ENCODE measurements around the gene CCDC7. TPM values are rescaled to one million over a fixed set of nuclear protein-coding genes. Genes with fewer than 3 reads are reported as not detected.
"Not testable (repeated sequence)": the region's sequence is repeated elsewhere in the genome, so short reads cannot be mapped to it uniquely, and the experiment has no call there.

The CCDC7 gene
- total RNA-seq, 2 experiments from 2014 or later = 12.0 to 19.3 TPM

DNA sequence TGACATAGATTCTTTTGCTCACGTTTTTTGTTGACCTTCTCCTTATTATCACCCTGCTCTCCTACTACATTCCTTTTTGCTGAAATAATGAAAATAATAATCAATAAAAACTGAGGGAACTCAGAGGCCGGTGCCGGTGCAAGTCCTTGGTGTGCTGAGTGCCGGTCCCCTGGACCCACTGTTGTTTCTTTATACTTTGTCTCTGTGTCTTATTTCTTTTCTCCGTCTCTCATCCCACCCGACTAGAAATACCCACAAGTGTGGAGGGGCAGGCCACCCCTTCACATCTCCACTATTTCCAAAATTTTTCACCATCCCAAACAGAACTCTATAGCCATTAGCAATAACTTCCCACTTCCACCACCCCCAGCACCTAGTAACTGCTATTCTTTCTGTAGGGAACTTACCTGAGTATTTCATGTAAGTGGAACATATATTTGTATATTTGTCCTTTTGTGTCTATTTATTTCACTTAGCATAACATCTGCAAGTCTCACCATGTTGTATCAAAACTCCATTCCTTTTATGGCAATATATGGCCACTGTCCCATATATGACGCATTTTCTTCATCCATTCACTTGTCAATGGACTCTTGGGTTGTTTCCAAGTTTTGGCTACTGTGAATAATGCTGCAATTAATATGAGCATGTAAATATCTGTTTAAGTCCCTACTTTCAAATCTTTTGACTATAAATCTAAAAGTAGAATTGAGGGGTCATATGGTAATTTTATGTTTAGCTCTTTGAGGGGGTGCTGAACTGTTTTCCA lies 449.4 kb downstream of the CCDC7 start:
- H3K9me3 Mint-ChIP-seq (ENCODE audit: low read depth); CTCF ChIA-PET; ATAC-seq; H3K4me3 Mint-ChIP-seq; H3K27ac Mint-ChIP-seq; DNase-seq; H3K4me1 Mint-ChIP-seq; H3K27me3 Mint-ChIP-seq: not testable (repeated sequence)
- peaks cover 26% of the 10 kb centered on the region for H3K36me3 Mint-ChIP-seq

DNA sequence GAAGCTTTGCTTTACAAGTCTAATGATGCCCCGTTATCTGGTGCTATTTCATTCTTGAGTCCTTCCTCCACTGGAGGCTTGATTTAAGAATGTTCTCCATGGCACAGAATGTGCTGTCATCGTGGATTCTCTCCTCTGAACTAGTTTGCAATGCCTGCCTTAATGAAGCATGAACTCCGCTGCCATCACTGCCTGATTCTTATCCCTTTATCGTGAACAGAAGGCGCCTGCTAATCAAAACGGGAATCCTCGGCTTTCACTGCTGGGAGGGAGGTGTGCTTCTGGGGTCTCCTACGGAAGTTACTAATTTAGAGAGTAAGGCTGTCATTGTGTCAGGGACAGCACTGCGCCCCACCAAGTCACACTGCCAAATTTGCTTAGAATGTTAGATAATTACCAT lies 455.9 kb downstream of the CCDC7 start:
- Mint-ChIP-seq H3K27me3 (no peaks in the 10 kb centered on the region), H3K4me3 (no peak overlapping the region), H3K4me1 (no peaks in the 10 kb centered on the region), H3K36me3 (peaks cover 33% of the 10 kb centered on the region), H3K27ac (no peak overlapping the region), H3K9me3 (ENCODE audit: low read depth) (no peaks in the 10 kb centered on the region)
- CTCF ChIA-PET = no interaction called here
- ATAC-seq = no peak
- DNase-seq = no peak

DNA sequence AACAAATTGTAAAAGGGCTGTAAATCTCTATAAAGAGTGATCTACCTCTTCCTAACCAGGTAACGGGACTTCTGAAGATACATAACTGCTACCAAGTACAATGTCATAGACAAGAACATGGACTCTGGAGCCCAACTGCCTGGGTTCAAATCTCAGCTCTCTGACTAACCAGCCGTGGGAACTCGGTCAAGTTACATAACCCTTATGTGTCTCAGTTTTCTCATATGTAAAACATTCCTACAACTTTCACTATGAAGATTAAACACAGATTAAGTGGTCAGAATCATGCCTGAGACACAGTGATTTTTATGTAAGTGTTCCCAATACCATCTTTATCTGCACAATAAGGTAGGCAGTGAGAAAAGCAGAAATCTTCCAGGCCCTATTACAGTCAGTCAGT lies 459.5 kb downstream of the CCDC7 start:
- Mint-ChIP-seq H3K9me3 (ENCODE audit: low read depth) (no peaks in the 10 kb centered on the region), H3K4me1 (no peaks in the 10 kb centered on the region)
- CTCF ChIA-PET = no interaction called here

DNA sequence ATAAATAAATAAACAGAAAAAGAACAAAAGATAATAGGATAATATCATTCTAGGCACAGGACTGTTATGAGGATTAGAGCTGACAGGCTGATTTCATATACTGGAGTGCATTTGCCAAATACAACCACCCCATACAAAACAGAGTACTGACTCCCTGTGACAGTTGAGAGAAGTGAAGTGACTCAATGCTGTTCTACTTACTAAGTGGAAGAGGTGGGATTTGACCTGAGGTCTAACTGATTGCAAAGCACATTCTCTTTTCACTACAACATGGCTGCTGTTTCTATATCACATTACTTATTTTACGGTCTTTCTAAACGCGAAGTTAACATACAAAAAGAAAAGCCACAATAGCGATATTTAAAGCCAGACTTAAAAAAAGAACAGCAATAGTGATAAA lies 460.7 kb downstream of the CCDC7 start:
- H3K27ac Mint-ChIP-seq = peak overlapping the region; percentile 72
- H3K9me3 Mint-ChIP-seq (ENCODE audit: low read depth) = no peaks in the 10 kb centered on the region
- H3K27me3 Mint-ChIP-seq = no peaks in the 10 kb centered on the region
- DNase-seq = no peak
- peak overlapping the region; percentile 67 for H3K4me3 Mint-ChIP-seq
- H3K36me3 Mint-ChIP-seq = peaks cover 23% of the 10 kb centered on the region
- ATAC-seq = peak; percentile 36
- no peaks in the 10 kb centered on the region for H3K4me1 Mint-ChIP-seq
- CTCF ChIA-PET = no interaction called here

More for the DNA sequence above, 459.5 kb downstream of the CCDC7 start:
- H3K4me3 Mint-ChIP-seq = no peak overlapping the region
- no peaks in the 10 kb centered on the region for H3K27me3 Mint-ChIP-seq
- H3K36me3 Mint-ChIP-seq = peaks cover 20% of the 10 kb centered on the region
- no peak overlapping the region for H3K27ac Mint-ChIP-seq
- ATAC-seq (no peak), DNase-seq (no peak)

DNA sequence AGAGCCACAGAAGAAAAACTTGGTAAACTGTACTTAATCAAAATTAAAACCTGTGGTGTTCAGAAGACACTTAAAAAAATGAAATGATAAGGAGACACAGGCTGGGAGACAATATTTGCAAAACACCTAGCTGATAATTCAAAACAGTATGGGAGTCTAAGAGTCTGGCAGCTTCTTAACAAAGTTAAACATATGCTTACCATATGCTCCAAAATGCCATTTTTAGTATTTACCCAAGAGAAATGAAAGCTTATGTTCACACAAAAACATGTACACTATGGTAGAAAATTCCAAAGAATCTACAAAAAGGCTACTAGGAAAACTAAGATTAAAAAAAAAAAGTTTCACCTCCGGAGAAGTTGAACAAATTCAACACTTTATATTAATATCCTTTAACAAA lies 463.5 kb downstream of the CCDC7 start:
- no peak overlapping the region for H3K27ac Mint-ChIP-seq

DNA sequence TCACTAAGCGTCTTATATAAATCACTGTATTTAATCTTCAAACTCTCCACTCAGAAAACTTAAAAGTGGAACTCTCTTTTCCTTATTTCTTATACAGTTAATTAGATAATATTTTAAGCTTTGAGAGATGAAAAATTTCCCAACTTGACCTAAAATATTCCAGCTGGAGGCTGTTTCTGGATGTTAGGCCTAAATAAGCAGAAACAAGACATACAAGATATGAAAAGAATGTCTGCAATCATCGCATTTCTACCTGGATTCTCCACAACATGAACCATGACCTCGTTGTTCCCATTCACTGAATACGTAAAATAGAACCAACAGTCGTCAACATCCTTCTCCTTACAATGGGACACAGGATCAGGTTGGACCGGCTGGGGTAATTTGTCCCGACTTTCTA lies 464.0 kb downstream of the CCDC7 start:
- H3K4me3 Mint-ChIP-seq; H3K9me3 Mint-ChIP-seq (ENCODE audit: low read depth); H3K27ac Mint-ChIP-seq; ATAC-seq; H3K4me1 Mint-ChIP-seq; DNase-seq; H3K27me3 Mint-ChIP-seq; CTCF ChIA-PET: not testable (repeated sequence)
- peaks cover 36% of the 10 kb centered on the region for H3K36me3 Mint-ChIP-seq

More for the DNA sequence above, 463.5 kb downstream of the CCDC7 start:
- ATAC-seq (no peak), DNase-seq (no peak)
- CTCF ChIA-PET = no interaction called here
- H3K4me3 Mint-ChIP-seq = no peak overlapping the region
- no peaks in the 10 kb centered on the region for H3K9me3 Mint-ChIP-seq (ENCODE audit: low read depth)
- H3K27me3 Mint-ChIP-seq = no peaks in the 10 kb centered on the region
- no peaks in the 10 kb centered on the region for H3K4me1 Mint-ChIP-seq
- peaks cover 32% of the 10 kb centered on the region for H3K36me3 Mint-ChIP-seq

DNA sequence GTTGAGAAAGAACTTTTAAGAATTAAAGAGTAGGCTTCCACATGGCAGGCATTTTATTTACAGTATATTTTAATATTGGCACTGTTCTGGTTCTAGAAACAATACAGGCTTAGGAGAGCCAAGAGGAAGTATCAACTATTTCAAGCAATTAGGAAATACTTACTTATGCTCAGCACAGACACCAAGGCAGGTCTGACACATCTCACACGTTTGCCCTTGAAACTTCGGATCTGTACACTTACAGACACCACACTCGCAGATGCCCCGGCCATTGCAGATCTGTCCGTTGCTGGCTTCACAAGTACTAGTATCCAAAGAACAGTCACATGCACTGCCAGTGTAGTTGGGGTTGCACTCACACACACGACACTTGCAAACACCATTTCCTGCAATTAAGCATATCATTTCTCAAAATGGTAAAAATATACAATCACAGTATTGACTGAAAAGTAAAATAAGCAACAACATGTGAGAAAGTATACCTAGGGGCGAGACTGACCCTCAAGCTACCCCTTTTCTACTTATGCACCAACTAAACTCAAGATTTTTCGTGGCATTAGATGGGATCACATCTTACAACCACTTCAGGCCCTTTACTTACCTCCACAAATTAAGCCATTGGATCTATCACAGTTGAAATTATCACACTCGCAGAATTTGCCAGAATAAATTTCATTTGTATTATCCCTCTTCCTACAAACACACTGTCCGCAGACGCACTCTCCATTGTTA lies 465.5 kb downstream of the CCDC7 start:
- no peak overlapping the region for H3K27ac Mint-ChIP-seq
- no peaks in the 10 kb centered on the region for H3K9me3 Mint-ChIP-seq (ENCODE audit: low read depth)
- ATAC-seq = no peak
- H3K27me3 Mint-ChIP-seq = no peaks in the 10 kb centered on the region
- no peak for DNase-seq
- H3K4me1 Mint-ChIP-seq = no peaks in the 10 kb centered on the region
- CTCF ChIA-PET = no interaction called here
- no peak overlapping the region for H3K4me3 Mint-ChIP-seq
- peaks cover 41% of the 10 kb centered on the region for H3K36me3 Mint-ChIP-seq

DNA sequence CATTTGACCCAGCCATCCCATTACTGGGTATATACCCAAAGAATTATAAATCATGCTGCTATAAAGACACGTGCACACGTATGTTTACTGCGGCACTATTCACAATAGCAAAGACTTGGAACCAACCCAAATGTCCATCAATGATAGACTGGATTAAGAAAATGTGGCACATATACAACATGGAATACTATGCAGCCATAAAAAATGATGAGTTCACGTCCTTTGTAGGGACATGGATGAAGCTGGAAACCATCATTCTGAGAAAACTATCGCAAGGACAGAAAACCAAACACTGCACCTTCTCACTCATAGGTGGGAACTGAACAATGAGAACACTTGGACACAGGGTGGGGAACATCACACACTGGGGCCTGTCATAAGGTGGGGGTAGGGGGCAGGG lies 471.9 kb downstream of the CCDC7 start:
- H3K27ac Mint-ChIP-seq; H3K4me3 Mint-ChIP-seq; DNase-seq; H3K9me3 Mint-ChIP-seq (ENCODE audit: low read depth); H3K4me1 Mint-ChIP-seq; CTCF ChIA-PET; ATAC-seq; H3K27me3 Mint-ChIP-seq: not testable (repeated sequence)
- peaks cover 56% of the 10 kb centered on the region for H3K36me3 Mint-ChIP-seq

DNA sequence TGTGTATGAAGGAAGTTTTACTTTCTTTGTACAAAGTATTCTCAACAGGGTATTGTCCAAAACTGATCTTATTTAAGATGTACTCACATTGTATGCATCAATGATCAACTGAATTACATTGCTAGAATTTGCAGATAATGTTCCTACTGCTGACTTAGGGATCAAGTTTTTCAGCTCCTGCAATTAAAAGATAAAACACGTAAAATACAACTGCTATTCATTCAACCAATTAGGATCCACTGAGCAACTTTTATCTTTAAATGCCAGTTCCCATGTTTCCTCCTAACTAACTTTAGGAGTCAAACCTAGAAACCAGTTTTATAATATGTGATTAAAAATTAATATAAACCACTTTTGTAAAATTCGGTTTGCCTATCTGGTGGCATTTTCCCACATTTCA lies 476.2 kb downstream of the CCDC7 start:
- H3K27ac Mint-ChIP-seq = no peak overlapping the region
- H3K9me3 Mint-ChIP-seq (ENCODE audit: low read depth) = peaks cover 3% of the 10 kb centered on the region
- H3K27me3 Mint-ChIP-seq = no peaks in the 10 kb centered on the region
- ATAC-seq (no peak), DNase-seq (no peak)
- peaks cover 57% of the 10 kb centered on the region for H3K36me3 Mint-ChIP-seq
- CTCF ChIA-PET = no interaction called here
- no peak overlapping the region for H3K4me3 Mint-ChIP-seq
- peaks cover 14% of the 10 kb centered on the region for H3K4me1 Mint-ChIP-seq

DNA sequence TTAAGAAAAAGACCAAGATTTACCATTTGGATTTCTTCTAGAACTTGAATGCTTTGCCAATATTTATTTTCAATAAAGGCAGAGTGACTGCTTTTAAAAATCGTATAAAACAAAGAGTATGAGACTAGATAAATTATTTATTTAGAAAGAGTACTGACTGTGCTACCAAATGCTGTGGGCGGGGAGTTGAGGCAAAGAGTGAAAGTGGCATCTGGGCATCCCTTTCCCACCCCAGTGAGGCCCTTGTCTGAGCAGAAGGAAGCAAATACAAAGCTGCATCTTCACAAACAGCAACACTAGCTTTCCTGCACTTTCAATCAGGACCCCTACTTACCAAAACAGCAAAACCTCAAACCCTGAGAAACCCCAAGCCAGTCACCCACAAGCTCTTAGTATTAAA lies 477.2 kb downstream of the CCDC7 start:
- peaks cover 57% of the 10 kb centered on the region for H3K36me3 Mint-ChIP-seq

DNA sequence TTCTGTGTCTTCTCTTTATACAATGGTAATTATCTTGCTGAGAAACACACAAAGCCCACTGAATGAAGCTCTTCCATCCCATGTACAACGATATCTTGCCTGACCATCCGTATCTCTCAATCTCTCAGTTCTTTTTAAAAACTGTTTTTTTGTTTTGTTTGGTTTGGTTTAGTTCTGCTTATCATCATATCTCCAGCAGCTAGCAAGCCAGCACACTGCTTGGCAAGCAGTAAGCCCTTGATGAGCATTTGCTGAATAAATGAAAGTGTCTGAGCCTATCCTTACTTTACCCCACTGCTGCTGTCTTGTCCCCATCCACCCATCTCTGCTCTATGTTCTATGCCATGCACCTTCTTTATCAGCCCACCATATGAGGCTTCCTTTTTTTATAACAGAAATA lies 477.9 kb downstream of the CCDC7 start:
- H3K27me3 Mint-ChIP-seq = no peaks in the 10 kb centered on the region
- peaks cover 17% of the 10 kb centered on the region for H3K4me1 Mint-ChIP-seq
- ATAC-seq (no peak), DNase-seq (no peak)
- H3K9me3 Mint-ChIP-seq (ENCODE audit: low read depth) = no peaks in the 10 kb centered on the region
- CTCF ChIA-PET = no interaction called here
- no peak overlapping the region for H3K4me3 Mint-ChIP-seq
- H3K27ac Mint-ChIP-seq = no peak overlapping the region
- peaks cover 56% of the 10 kb centered on the region for H3K36me3 Mint-ChIP-seq

More for the DNA sequence above, 477.2 kb downstream of the CCDC7 start:
- Mint-ChIP-seq H3K4me1 (peaks cover 14% of the 10 kb centered on the region), H3K27ac (no peak overlapping the region), H3K27me3 (no peaks in the 10 kb centered on the region), H3K4me3 (no peak overlapping the region), H3K9me3 (ENCODE audit: low read depth) (peaks cover 3% of the 10 kb centered on the region)
- ATAC-seq (no peak), DNase-seq (no peak)
- CTCF ChIA-PET = no interaction called here

Other genes with a start within 250 kb of the CCDC7 start
- gene EPC1, start 99.0 kb upstream of the CCDC7 start, total RNA-seq = 10 to 100 TPM; 32.1 to 42.3 TPM